ENCODE results near the gene GPR35. TPM values are rescaled to one million over a fixed set of nuclear protein-coding genes. Genes with fewer than 3 reads are reported as not detected.
A peak's percentile ranks its signal among the peaks of the same experiment; 100 is the strongest.

Gene GPR35
- total and polyA plus RNA-seq, 2 of the 13 experiments (the other 11 are each of a cell fraction or from before 2014, with no cell fraction given) = 27.1 to 44.2 TPM

DNA sequence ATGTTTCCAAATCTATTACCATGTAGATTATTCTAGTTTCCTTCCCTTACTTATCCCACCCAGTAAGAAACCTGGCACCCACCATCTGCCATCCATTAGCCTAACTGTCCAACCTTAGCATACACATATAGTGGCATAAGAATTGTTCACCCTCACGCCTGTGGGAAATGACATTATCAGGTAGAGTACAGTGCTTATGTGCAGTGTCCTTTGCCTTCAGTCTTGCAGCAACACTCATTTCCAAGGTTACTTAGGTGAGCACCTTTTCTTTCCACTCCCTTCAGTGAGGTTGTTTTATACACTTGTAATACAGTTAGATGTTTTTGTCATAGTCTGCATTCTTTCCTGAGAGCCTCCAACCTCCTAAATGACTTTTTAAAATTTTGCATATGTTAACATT is 39.3 kb downstream of the GPR35 start:
- intact Hi-C loops (cut with micrococcal nuclease; ENCODE audit: unreplicated experiment) (no loop called here), in situ Hi-C loops (cut with HindIII; ENCODE audit: extremely low pct_ligation_motif_present, low pct_unique_long_range_greater_than_20kb) (no loop called here)
- H3K4me3 ChIP-seq (replicated peaks in 1 of 3; ENCODE audit: insufficient read depth in 1 of 3, low read depth in 2 of 3, low read length in 3 of 3) = no peak overlapping the region
- no peaks in the 10 kb centered on the region for H3K36me3 ChIP-seq (replicated peaks in 1 of 2; ENCODE audit: control insufficient read depth in 1 of 2, insufficient read depth in 2 of 2, low read length in 2 of 2)
- peaks cover 0 to 12% of the 10 kb centered on the region in 2 experiments; a peak in 1 of 5 replicates for H3K27me3 ChIP-seq (ENCODE audit: control insufficient read depth in 1 of 2, insufficient read depth in 2 of 2, low read length in 2 of 2)
- TF ChIP-seq ZNF615 (CRISPR knock-in tag; IDR thresholded peaks at IDR 0.05; ENCODE audit: borderline replicate concordance) (peak; percentile 100), ZNF10 (CRISPR knock-in tag; IDR thresholded peaks at IDR 0.05; ENCODE audit: borderline replicate concordance, low read depth) (no peak), MED1 (CRISPR knock-in tag; IDR thresholded peaks at IDR 0.05) (no peak)
- no peak for DNase-seq (ENCODE audit: low spot score)
- H3K9me3 ChIP-seq (ENCODE audit: low read length) = peaks cover 4% of the 10 kb centered on the region
- POLR2A ChIA-PET = no interaction called here
- WGBS (ENCODE audit: low lambda C conversion rate) = 2% methylated on average over 1 of the region's 1 CpG
- no peak for ATAC-seq
- CTCF ChIA-PET (ENCODE audit: low intra/inter-chr PET ratio, low total read pairs) = no interaction called here
- no TSS peak for BruUV-seq (replicated peaks)
- no peak for FAIRE-seq
- no peaks in the 10 kb centered on the region for H4K20me1 ChIP-seq (ENCODE audit: insufficient read depth, low read length)
- H2AFZ ChIP-seq (ENCODE audit: low read length) = no peak overlapping the region
- H3K27ac ChIP-seq (ENCODE audit: extremely low read length, insufficient read depth, low read length) = no peak overlapping the region
- no peak overlapping the region for H3K9ac ChIP-seq (ENCODE audit: insufficient read depth, low read depth, low read length)
- no peaks in the 10 kb centered on the region for H3K4me1 ChIP-seq (ENCODE audit: insufficient read depth, low read length)
- no peak overlapping the region for H3K4me2 ChIP-seq (ENCODE audit: low read depth, low read length)
- no peaks in the 10 kb centered on the region for H3K79me2 ChIP-seq (ENCODE audit: insufficient read depth, low read length)

DNA sequence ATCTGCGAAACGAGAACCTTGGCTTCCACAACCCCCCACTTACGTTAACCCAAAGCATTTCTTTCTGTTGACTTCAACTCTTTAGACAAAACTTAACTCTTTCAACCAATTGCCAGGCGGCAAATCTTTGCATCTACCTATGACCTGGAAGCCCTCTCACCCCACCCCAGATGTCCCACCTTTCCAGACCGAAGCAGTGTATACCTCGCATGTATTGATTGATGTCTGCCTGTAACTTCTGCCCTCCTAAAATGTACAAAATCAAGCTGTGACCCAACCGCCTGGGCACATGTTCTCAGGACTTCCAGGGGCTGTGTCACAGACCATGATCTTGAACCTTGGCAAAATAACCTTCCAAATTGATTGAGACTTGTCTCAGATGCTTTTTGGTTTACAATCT is 45.1 kb downstream of the GPR35 start:
- H3K4me3 ChIP-seq (replicated peaks in 1 of 3; ENCODE audit: insufficient read depth in 1 of 3, low read depth in 2 of 3, low read length in 3 of 3) = no peak overlapping the region
- ATAC-seq = no peak
- no peaks in the 10 kb centered on the region for H3K79me2 ChIP-seq (ENCODE audit: insufficient read depth, low read length)
- TF ChIP-seq ETV5 (CRISPR knock-in tag; IDR thresholded peaks at IDR 0.05; ENCODE audit: borderline replicate concordance) = no peak
- 0 out of 2 replicates have a peak, but pooled peaks have one; percentile 0 for TF ChIP-seq EZH2 (conservative IDR thresholded peaks at IDR 0.05; ENCODE audit: low read depth, low read length)
- H3K9me3 ChIP-seq (ENCODE audit: low read length) = no peaks in the 10 kb centered on the region
- intact Hi-C loops (cut with micrococcal nuclease; ENCODE audit: unreplicated experiment) = no loop called here
- no peak overlapping the region for H3K27ac ChIP-seq (ENCODE audit: extremely low read length, insufficient read depth, low read length)
- H4K20me1 ChIP-seq (ENCODE audit: insufficient read depth, low read length) = no peaks in the 10 kb centered on the region
- WGBS (ENCODE audit: low lambda C conversion rate) = 11% methylated on average over 7 of the region's 7 CpGs
- no peak for DNase-seq (ENCODE audit: low spot score)
- H3K36me3 ChIP-seq (replicated peaks in 1 of 2; ENCODE audit: control insufficient read depth in 1 of 2, insufficient read depth in 2 of 2, low read length in 2 of 2) = no peaks in the 10 kb centered on the region
- H3K4me2 ChIP-seq (ENCODE audit: low read depth, low read length) = no peak overlapping the region
- CTCF ChIA-PET (ENCODE audit: low intra/inter-chr PET ratio, low total read pairs) = no interaction called here
- no peak for FAIRE-seq
- in situ Hi-C loops (cut with HindIII; ENCODE audit: extremely low pct_ligation_motif_present, low pct_unique_long_range_greater_than_20kb) = no loop called here
- no TSS peak for BruUV-seq (replicated peaks)
- H2AFZ ChIP-seq (ENCODE audit: low read length) = no peak overlapping the region
- H3K4me1 ChIP-seq (ENCODE audit: insufficient read depth, low read length) = no peaks in the 10 kb centered on the region
- POLR2A ChIA-PET = no interaction called here
- H3K9ac ChIP-seq (ENCODE audit: insufficient read depth, low read depth, low read length) = no peak overlapping the region
- H3K27me3 ChIP-seq (ENCODE audit: control insufficient read depth in 1 of 2, insufficient read depth in 2 of 2, low read length in 2 of 2) = peaks cover 6 to 47% of the 10 kb centered on the region in 2 experiments
